ENCODE measurements around the gene CNTNAP2. TPM values are rescaled to one million over a fixed set of nuclear protein-coding genes. Genes with fewer than 3 reads are reported as not detected.

Gene CNTNAP2
- total RNA-seq, 4 donors from 2014 or later, result not detected

- Histone ChIP-seq H3K9me3 (no peaks in the 10 kb centered on the region), H3K27ac (no peak overlapping the region), H3K4me1 (no peaks in the 10 kb centered on the region), H3K27me3 (no peaks in the 10 kb centered on the region), H3K36me3 (no peaks in the 10 kb centered on the region), H3K4me3 (no peak overlapping the region)
- in situ Hi-C loops (cut with MboI; ENCODE audit: low sequenced_read_pairs in 4 of 4), result no loop called here
- TF ChIP-seq CTCF (IDR thresholded peaks at IDR 0.05 in 4 of 5, conservative IDR thresholded peaks at IDR 0.05 in 1 of 5) (no peak), POLR2A (IDR thresholded peaks at IDR 0.05) (no peak)
- no peak for ATAC-seq
- no peak for DNase-seq
- intact Hi-C loops (cut with DNase I; ENCODE audit: low total_unique reads), result no loop called here
These were observed 962.5 kb downstream of the CNTNAP2 start for GRCh38 chr7:147079083-147079482.

- no peak for DNase-seq
- intact Hi-C loops (cut with DNase I; ENCODE audit: low total_unique reads) (no loop called here), in situ Hi-C loops (cut with MboI; ENCODE audit: low sequenced_read_pairs in 4 of 4) (no loop called here)
- Histone ChIP-seq H3K27me3 (no peaks in the 10 kb centered on the region), H3K9me3 (no peaks in the 10 kb centered on the region), H3K27ac (no peak overlapping the region), H3K36me3 (no peaks in the 10 kb centered on the region), H3K4me1 (no peaks in the 10 kb centered on the region), H3K4me3 (no peak overlapping the region)
- TF ChIP-seq CTCF (IDR thresholded peaks at IDR 0.05 in 4 of 5, conservative IDR thresholded peaks at IDR 0.05 in 1 of 5), result no peak
- TF ChIP-seq POLR2A (IDR thresholded peaks at IDR 0.05), result no peak
- ATAC-seq, result no peak
These were observed 963.4 kb downstream of the CNTNAP2 start for GRCh38 chr7:147079921-147080420.

GRCh38 chr7:147081117-147081516 lies 964.5 kb downstream of the CNTNAP2 start:
- intact Hi-C loops (cut with DNase I; ENCODE audit: low total_unique reads), result no loop called here
- TF ChIP-seq CTCF (IDR thresholded peaks at IDR 0.05 in 4 of 5, conservative IDR thresholded peaks at IDR 0.05 in 1 of 5) (no peak), POLR2A (IDR thresholded peaks at IDR 0.05) (no peak)
- H3K36me3 ChIP-seq, result no peaks in the 10 kb centered on the region

GRCh38 chr7:147089051-147089461 lies 972.5 kb downstream of the CNTNAP2 start:
- Histone ChIP-seq H3K36me3 (no peaks in the 10 kb centered on the region), H3K9me3 (no peaks in the 10 kb centered on the region), H3K27me3 (no peaks in the 10 kb centered on the region), H3K4me1 (no peaks in the 10 kb centered on the region), H3K4me3 (no peak overlapping the region), H3K27ac (no peak overlapping the region)
- ATAC-seq (no peak), DNase-seq (no peak)
- in situ Hi-C loops (cut with MboI; ENCODE audit: low sequenced_read_pairs in 4 of 4) (no loop called here), intact Hi-C loops (cut with DNase I; ENCODE audit: low total_unique reads) (no loop called here)
- TF ChIP-seq POLR2A (IDR thresholded peaks at IDR 0.05), result no peak
- no peak for TF ChIP-seq CTCF (IDR thresholded peaks at IDR 0.05 in 4 of 5, conservative IDR thresholded peaks at IDR 0.05 in 1 of 5)

More at GRCh38 chr7:147081117-147081516, 964.5 kb downstream of the CNTNAP2 start:
- Histone ChIP-seq H3K4me3 (no peak overlapping the region), H3K27ac (no peak overlapping the region), H3K4me1 (no peaks in the 10 kb centered on the region), H3K9me3 (no peaks in the 10 kb centered on the region), H3K27me3 (no peaks in the 10 kb centered on the region)
- DNase-seq (no peak), ATAC-seq (no peak)
- in situ Hi-C loops (cut with MboI; ENCODE audit: low sequenced_read_pairs in 4 of 4), result no loop called here

- no peak overlapping the region for H3K4me3 ChIP-seq
- H3K9me3 ChIP-seq, result no peaks in the 10 kb centered on the region
- TF ChIP-seq CTCF (IDR thresholded peaks at IDR 0.05 in 4 of 5, conservative IDR thresholded peaks at IDR 0.05 in 1 of 5), result no peak
- TF ChIP-seq POLR2A (IDR thresholded peaks at IDR 0.05), result no peak
- H3K36me3 ChIP-seq, result no peaks in the 10 kb centered on the region
- intact Hi-C loops (cut with DNase I; ENCODE audit: low total_unique reads) (no loop called here), in situ Hi-C loops (cut with MboI; ENCODE audit: low sequenced_read_pairs in 4 of 4) (no loop called here)
- no peaks in the 10 kb centered on the region for H3K27me3 ChIP-seq
- DNase-seq (no peak), ATAC-seq (no peak)
- H3K4me1 ChIP-seq, result no peaks in the 10 kb centered on the region
- H3K27ac ChIP-seq, result no peak overlapping the region
These were observed 973.0 kb downstream of the CNTNAP2 start for GRCh38 chr7:147089608-147090007.

Data from gastrocnemius medialis (tissue), 4 donors.